Panc1 (cell line): ENCODE measurements around the gene MEX3D. TPM values are rescaled to one million over a fixed set of nuclear protein-coding genes. Genes with fewer than 3 reads are reported as not detected.

Experiments used
- ATAC-seq: fragments of 200-7000 bp; cut with Tn5 transposase; 2 replicates; pipeline ENCODE4 v1.9.1; 2020; ENCODE audit warnings: mild to moderate bottlenecking, moderate library complexity
- BruUV-seq: library from RNA; stranded (reverse); fragments of 400-500 nt; replicated peaks from 2 replicates; lab custom pipeline; 2021; lab: Mats Ljungman, UMichigan
- CTCF ChIA-PET: fragments of 300-600 bp; sonication (Branson Sonifier 250); formaldehyde crosslinking; loops from one replicate; lab custom pipeline; 2022; ENCODE audit warnings: antibody characterized with exemption; lab: Charles Lee
- POLR2A ChIA-PET: fragments of 300-600 bp; sonication (Branson Sonifier 250); formaldehyde crosslinking; loops from one replicate; lab custom pipeline; 2022; ENCODE audit warnings: antibody characterized with exemption; lab: Charles Lee
- DNase-seq: peaks from one replicate; pipeline ENCODE4 v3.0.0-alpha.2; 2010; ENCODE audit warnings: low read depth, low spot score
- H3K27ac ChIP-seq: 2 replicates; pipeline ENCODE4 v1.5.1; 2011; ENCODE audit warnings: mild to moderate bottlenecking, low read length, inconsistent platforms
- H3K27me3 ChIP-seq: fragments of 200-500 bp; sonication (Bioruptor generic); 2 replicates; pipeline ENCODE4 v1.6.0; 2014; ENCODE audit warnings: low read length, inconsistent platforms; ENCODE audit not compliant: control insufficient read depth, insufficient read depth
- H3K36me3 ChIP-seq: fragments of 200-500 bp; sonication (Bioruptor generic); 2 replicates; pipeline ENCODE4 v1.5.1; 2014; ENCODE audit warnings: inconsistent platforms, mild to moderate bottlenecking, low read length, moderate library complexity; ENCODE audit not compliant: control insufficient read depth, insufficient read depth
- H3K4me1 ChIP-seq: 2 replicates; pipeline ENCODE4 v1.5.1; 2011; ENCODE audit warnings: inconsistent platforms, mild to moderate bottlenecking, low read length, moderate library complexity; ENCODE audit not compliant: control insufficient read depth, insufficient read depth
- H3K4me3 ChIP-seq, 2 experiments: 2 replicates each; pipeline ENCODE4 v1.5.1; 2011 to 2012; ENCODE audit warnings: low read depth in 2 of 2, low read length in 2 of 2, mild to moderate bottlenecking in 2 of 2, inconsistent platforms in 1 of 2, moderate library complexity in 1 of 2
- H3K9me3 ChIP-seq: fragments of 200-500 bp; sonication (Bioruptor generic); 2 replicates; pipeline ENCODE4 v1.5.1; 2014; ENCODE audit warnings: low read depth, mild to moderate bottlenecking, inconsistent platforms, low read length, moderate library complexity; ENCODE audit not compliant: control insufficient read depth, insufficient read depth
- CTCF ChIP-seq: fragments of 450-650 bp; IDR thresholded peaks from 2 replicates; pipeline ENCODE4 v1.5.1; 2017; ENCODE audit warnings: mild to moderate bottlenecking
- POLR2AphosphoS5 ChIP-seq: IDR thresholded peaks from 2 replicates; pipeline ENCODE4 v1.6.1; 2012; ENCODE audit warnings: mild to moderate bottlenecking, low read depth, low read length, moderate library complexity
- REST ChIP-seq, 2 experiments: IDR thresholded peaks; 2 replicates each; pipeline ENCODE4 v1.6.1; 2011 to 2012; ENCODE audit warnings: low read depth in 2 of 2, control low read depth in 1 of 2, low read length in 1 of 2, mild to moderate bottlenecking in 1 of 2, moderate library complexity in 1 of 2; ENCODE audit not compliant: insufficient read depth in 1 of 2
- SIN3A ChIP-seq: IDR thresholded peaks from 2 replicates; pipeline ENCODE4 v1.6.1; 2012; ENCODE audit warnings: low read depth, mild to moderate bottlenecking, low read length, moderate library complexity, borderline replicate concordance; ENCODE audit not compliant: insufficient read depth
- TCF7L2 ChIP-seq: IDR thresholded peaks from 2 replicates; pipeline ENCODE4 v1.6.1; 2011; ENCODE audit warnings: mild to moderate bottlenecking, low read depth, low read length, inconsistent platforms
- in situ Hi-C: cut with HindIII; loops from 2 replicates; pipeline ENCODE4 v1.10.0; 2016; ENCODE audit warnings: low sequenced_read_pairs, low pct_unique_long_range_greater_than_20kb
- intact Hi-C: fragments of 100-400 bp; cut with micrococcal nuclease; formaldehyde crosslinking; loops from one replicate; pipeline ENCODE4 v1.10.0; 2022; ENCODE audit not compliant: unreplicated experiment
- total RNA-seq: library from RNA; stranded (reverse); gene quantifications from one replicate; pipeline ENCODE4 v1.2.1, GENCODE V29; 2021; ENCODE audit not compliant: unreplicated experiment

The MEX3D gene
- total RNA-seq, 1 experiment from 2014 or later, result 73.7 TPM

GRCh38 chr19:1507192-1507660, 60.9 kb downstream of the MEX3D start:
- no peak overlapping the region for H3K27ac ChIP-seq
- no TSS peak for BruUV-seq
- intact Hi-C loops, result no loop called here

DNA sequence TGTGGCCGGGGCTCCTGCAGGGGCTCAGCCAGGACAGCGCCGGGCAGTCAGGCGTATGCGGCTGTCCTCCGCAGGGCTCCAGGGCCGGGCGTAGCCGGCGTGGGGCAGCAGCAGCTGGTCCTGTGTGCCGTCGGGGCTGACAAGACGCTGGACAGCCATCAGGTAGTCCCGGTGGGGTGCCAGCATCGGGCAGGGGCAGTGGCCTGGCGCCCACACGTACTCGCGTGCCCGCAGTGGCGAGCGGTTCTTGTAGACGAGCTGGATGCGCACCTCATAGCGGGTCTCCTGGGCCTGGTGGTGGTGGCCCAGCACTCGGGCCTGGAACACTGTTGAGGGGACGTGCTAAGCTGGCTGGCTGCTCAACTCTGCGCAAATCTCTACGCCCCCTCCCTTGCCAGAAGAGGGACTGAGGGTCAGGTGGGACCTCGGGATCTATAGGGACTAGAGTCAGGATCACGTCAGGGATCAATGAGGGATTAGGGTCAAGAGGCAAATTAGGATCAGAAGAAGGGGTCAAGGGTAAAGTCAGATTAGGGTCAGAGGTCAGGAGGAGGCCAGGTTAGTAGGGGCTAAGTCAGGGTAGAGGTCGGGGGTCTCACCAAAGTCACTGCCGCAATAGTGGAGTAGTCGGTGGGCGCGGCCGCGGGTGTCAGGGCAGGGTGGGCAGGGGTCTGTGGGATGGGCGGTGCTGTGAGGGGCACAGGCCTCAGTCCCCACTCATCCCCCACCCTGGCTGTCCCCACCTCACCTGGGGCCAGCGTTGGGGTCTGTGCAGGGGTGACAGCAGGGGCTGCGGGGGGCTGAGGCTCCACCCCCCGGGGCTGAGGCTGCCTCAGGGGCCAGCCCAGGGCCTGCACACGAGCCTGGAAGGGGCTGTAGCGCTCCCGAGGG, 61.9 kb downstream of the MEX3D start:
- BruUV-seq, result no TSS peak
- Histone ChIP-seq H3K27ac (no peak overlapping the region), H3K4me1 (no peaks in the 10 kb centered on the region), H3K9me3 (no peaks in the 10 kb centered on the region), H3K4me3 (no peak overlapping the region), H3K27me3 (no peaks in the 10 kb centered on the region), H3K36me3 (no peaks in the 10 kb centered on the region)
- ChIA-PET CTCF (no interaction called here), POLR2A (no interaction called here)
- intact Hi-C loops, result no loop called here
- ATAC-seq (no peak), DNase-seq (no peak)
- in situ Hi-C loops, result no loop called here
- TF ChIP-seq POLR2AphosphoS5 (no peak), TCF7L2 (no peak), REST (IDR thresholded peaks at IDR 0.05; ENCODE audit: insufficient read depth in 1 of 2, low read depth in 2 of 2, low read length in 1 of 2) (no peak), SIN3A (no peak)

More at GRCh38 chr19:1507192-1507660, 60.9 kb downstream of the MEX3D start:
- Histone ChIP-seq H3K36me3 (no peaks in the 10 kb centered on the region), H3K9me3 (no peaks in the 10 kb centered on the region), H3K27me3 (no peaks in the 10 kb centered on the region), H3K4me1 (no peaks in the 10 kb centered on the region), H3K4me3 (no peak overlapping the region)
- in situ Hi-C loops, result no loop called here
- ChIA-PET CTCF (no interaction called here), POLR2A (no interaction called here)
- TF ChIP-seq CTCF, result no peak
- no peak for TF ChIP-seq SIN3A
- TF ChIP-seq REST (IDR thresholded peaks at IDR 0.05; ENCODE audit: insufficient read depth in 1 of 2, low read depth in 2 of 2, low read length in 1 of 2), result no peak
- TF ChIP-seq POLR2AphosphoS5, result no peak
- TF ChIP-seq TCF7L2, result no peak
- DNase-seq (no peak), ATAC-seq (no peak)
